SKM-1 treated with dmso at 0.1 percent for 144 hours (cell line): ENCODE data around the gene C4orf50.
A peak's percentile ranks its signal among the peaks of the same experiment; 100 is the strongest.
"Not testable (repeated sequence)": the region's sequence is repeated elsewhere in the genome, so short reads cannot be mapped to it uniquely, and the experiment has no call there.

Source experiments
- DNase-seq: peaks from one replicate; lab custom pipeline; 2025; ENCODE audit not compliant: unreplicated experiment; lab: John Stamatoyannopoulos, UW

C4orf50 gene

DNA sequence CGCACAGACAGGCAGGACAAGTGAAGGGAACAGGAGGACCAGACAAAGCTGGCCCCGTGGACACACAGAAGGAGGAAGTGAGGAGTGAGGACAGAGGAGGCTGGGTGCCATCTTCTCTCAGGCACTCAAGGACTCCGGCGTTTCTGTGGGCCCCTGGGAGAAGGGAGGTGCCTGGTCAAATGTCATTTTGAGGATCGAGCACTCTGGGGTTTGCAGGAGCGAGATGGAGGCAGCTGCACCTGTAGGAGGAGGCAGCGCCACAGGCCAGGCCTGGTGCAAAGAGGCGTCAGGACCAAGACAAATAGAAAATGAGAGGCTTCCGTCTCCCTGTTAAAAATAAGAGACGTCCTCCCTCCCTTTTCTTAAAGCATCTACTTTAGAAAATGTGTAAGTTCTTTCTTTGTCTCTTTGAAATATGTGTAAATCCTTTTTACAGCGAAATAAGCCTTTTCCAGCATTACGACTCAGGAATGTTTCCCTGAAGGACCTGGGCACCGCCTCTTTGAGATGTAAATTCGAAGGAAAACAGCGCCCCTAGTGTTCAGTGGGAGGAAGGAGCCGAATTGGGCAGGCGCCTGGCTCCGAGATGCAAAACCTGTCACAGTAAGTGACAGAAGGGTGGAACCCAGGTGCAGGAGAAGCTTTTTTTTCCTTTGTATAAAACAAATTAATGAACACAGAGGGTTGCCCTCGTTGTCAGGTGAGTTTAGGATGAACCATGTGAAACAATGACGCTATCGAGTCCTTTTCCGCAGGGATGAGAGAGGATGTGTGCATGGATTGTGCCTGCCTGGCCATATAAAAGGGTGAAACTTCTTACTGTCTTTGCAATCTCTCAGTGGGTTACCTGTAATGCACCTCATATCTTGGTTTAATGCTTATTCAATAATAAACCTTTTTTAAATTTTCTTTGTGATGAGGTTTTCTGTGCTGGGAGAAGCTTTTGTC is 1.4 kb upstream of the C4orf50 start:
- DNase-seq, result peak; percentile 53

DNA sequence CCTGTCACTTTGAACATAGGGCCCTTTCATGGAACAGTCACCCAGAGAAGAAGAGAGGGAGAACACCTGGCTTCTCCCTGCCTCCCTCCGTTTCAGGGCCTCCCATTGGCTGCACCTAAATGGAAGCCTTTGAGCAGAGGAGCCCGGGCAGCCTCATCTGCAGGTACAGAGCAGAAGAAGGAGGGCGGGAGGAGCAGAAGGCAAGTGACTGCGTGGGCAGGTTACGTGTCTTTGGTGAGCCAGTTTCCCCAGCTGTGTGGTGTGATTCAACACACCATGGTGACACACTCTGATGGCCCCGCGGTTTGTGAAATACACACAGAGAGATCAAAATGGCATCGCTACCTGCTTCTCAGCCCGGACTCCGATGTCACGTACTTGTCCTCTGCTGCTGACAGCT is 431 bp downstream of the C4orf50 start:
- DNase-seq, result no peak

- DNase-seq, result no peak
Observed at GRCh38 chr4:6017030-6017429, 1.2 kb downstream of the C4orf50 start.

DNA sequence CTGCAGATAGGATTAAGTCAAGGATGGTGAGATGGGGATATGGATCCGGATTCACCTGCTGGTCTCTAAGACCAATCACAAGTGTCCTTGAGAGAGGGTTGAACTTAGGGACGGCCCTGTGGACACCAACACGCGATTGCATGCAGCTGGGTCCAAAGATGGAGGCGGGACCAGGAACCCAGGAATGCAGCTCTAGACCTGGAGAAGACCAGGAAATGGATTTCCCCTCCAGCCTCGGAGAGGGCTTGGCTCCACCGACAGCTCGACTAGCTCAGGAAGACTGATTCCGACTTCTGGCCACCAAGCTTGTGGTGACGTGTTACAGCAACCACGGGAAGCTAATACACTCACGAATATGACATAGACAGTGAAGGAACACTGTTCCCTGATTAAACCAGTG is 4.7 kb downstream of the C4orf50 start:
- DNase-seq, result no peak

DNA sequence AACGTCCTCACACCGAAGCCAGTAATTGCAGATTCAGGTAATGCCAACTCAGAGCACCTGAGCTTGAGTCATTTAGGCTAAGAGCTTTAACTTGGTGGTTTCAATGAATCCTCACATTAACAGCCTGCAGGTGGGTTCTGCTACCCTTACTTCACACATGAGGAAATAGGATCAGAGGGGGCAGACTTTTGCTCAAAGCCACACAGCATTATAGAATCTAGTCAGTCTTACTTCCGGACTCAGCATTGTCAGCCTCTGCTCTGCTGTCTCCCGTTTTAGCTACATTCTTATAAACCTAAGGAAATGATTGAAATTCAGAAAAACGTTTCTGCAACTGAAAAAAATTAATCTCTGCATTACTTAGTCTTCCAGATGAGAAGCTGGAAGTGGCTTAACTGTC is 6.0 kb downstream of the C4orf50 start:
- no peak for DNase-seq

GRCh38 chr4:6011686-6012085 is 6.5 kb downstream of the C4orf50 start:
- DNase-seq, result no peak

DNA sequence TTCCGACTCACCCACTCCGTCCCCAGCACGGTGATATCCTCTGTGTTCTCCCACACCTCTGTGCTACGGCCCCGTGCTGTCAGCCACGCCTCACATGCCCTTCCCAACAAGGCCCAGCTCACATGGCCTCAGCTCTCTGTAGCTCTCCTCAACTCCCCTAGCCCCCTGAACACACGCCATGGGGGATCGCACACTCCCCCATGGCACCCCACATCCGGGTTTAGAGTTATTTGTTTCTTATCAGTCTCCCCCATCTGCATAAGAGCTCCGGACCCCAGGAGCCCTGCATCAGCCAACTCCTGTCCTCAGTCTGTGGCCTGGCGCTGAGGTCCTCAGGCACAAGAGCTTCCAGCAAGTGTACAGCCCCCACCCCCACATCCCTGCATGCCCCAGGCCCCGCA is 7.0 kb downstream of the C4orf50 start:
- no peak for DNase-seq

- no peak for DNase-seq
Observed at GRCh38 chr4:6010789-6011188, 7.4 kb downstream of the C4orf50 start.

DNA sequence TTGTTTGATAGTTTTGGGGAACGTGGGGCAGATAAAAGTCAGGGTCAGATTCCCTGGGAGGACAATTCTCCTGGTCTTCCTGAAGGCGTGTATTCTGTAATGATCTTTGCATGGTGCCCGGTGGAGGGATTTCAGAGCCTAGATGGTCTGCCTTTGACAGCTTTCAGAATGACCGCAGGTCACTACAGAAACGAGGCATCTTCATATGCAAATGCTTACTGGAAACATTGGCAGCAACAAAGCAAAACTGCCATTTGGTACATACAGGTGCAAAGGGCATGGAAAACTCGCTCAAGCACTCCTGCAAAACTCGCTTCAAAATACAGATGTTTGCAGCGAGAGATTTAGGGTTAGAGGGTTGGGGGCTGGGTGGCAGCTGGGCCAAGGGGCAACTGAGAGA is 8.8 kb downstream of the C4orf50 start:
- DNase-seq, result no peak

DNA sequence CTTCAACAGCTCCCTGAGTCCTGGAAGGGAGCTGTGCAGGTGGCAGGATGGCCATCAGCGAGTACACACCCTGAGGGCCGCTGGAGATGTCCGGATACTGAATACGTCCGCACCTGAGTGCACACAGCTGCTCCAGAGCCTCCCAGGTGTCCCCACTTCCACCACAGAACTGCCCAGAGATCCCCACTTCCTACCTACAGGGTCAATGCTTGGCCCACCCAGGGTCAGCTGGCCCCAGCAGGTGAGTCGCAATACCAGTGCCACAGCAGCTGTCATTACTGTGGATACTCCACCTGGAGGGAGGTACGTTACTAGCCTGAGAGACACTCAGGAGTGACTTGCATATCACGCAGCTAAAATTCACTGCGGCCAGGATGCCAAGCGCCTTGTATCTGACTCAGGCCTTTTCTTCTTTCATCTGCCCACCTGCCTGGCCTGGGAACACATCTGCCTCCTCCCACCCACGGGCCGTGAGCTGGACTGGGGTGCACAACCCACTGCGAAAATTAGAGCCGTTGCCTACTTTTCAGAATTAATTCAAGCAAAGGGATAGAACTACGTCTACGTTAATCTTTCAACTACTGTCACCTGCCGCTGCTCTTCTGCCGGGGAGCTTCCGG is 9.4 kb downstream of the C4orf50 start:
- DNase-seq, result no peak

GRCh38 chr4:6008092-6008551 is 10.1 kb downstream of the C4orf50 start:
- DNase-seq, result no peak

DNA sequence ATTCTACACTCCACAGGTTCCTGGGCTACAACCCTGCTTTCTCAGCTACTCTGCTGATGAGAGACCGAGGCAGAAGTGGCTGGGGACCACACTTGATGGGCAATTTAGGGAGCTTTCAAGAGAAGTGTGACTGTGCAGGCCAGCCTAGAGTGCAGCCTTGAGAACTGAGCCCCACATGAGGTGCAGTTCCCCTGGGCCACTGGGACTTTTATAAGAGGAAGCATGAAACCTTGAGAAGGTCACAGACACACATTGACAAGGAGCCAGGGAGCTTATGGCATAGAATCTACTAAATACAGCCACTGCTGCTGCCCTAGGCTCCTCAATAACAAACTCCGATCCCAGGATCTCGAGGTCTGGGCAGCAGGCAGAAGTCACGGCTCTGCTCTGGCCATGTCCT is 13.1 kb downstream of the C4orf50 start:
- DNase-seq, result no peak

- DNase-seq, result not testable (repeated sequence)
Observed at GRCh38 chr4:6003485-6003884, 14.7 kb downstream of the C4orf50 start.

DNA sequence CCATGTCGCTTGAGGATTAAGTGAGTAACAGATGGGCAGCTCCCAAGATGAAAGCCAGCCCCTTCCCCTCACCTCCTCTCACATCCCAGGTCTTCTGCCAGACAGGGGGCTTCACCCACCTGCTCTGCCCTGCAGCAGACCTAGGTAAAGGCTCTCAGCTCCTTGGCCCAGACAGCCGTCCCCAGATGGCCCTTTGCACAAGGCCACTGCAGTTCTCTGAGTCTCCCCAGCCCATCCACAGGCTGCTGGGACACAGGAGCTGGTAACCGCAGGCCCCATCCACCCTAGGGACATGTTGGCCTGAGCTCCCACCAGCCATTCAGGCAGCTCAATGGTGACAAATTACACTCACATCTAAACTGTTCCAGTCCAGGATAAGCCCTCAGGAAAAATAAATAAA is 15.3 kb downstream of the C4orf50 start:
- DNase-seq, result no peak

DNA sequence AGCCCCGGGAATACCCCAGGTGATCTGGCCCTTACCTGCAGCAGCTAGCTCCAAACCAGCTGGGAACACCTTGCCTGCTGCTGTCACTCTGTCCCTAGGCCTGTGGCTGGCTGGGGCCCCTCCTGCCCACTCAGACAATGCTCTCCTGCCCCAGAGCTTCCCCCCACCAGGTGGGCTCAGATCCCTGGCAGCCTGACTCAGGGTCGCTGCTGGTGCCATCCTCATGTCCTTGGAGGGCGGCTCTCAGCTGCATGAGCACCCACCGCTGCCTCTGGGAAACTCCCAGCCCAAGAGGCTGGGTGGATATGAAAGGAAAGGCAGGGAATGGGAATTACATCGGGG is 15.8 kb downstream of the C4orf50 start:
- no peak for DNase-seq

- DNase-seq, result no peak
Observed at GRCh38 chr4:6001680-6002491, 16.3 kb downstream of the C4orf50 start.

DNA sequence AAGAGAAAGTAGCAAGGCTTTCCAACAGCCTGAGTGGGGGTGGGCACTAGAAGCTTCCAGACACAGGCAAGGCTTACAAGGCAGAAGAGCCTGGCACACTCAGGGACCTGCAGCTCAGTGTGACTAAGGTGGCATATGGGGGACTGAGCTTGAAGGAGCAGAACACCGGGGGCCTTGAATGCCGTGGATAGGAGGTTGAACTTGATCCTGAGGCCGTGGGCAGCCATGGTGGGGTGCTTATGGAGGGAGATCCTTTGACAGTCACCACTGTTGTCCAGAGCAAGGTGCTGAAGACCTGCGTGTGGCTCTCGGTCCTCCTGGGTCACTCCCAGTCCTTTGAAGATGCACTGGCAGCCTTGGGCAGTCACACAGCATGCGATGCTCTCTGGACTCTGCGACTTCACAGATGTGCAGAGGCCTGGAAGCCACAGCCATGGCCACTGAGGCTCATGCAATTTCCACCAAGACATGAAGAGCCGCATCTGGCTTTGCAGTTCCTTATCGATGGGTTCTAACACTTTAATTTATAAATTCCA is 18.3 kb downstream of the C4orf50 start:
- no peak for DNase-seq

- no peak for DNase-seq
Observed at GRCh38 chr4:5999356-5999755, 18.9 kb downstream of the C4orf50 start.

DNA sequence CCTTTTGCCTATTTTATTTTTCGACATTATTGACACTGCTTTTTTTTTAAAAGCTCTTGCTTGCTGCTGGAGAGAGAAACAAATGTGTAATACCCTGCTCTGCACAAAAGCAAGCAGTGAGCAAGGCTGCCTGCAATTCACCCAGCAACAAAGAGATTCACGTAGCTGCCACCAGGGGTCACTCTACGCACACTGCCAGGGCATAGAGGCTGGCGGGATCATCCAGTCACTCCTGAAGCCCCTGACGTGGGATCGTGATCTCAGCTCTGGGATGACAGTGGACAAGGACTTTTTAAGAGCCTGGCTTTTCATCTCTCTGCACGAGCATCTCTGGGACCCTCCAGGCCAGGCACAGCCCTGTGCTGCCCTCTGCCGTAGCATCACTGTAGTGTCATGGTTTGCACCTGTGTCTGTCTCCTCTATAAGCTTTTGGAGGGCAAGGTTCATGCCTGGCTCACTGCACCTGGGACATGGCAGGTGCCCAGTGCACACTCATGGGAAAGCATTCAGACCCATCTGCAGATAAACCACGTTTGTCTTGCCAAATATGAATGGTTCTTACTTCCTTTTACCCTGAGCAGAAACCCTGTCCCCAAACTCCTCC is 19.8 kb downstream of the C4orf50 start:
- peak; percentile 55 for DNase-seq

GRCh38 chr4:5996641-5997040 is 21.6 kb downstream of the C4orf50 start:
- DNase-seq, result no peak
